Kidney epithelial cell (primary cell): ENCODE data around the gene AMPD2. TPM values are rescaled to one million over a fixed set of nuclear protein-coding genes. Genes with fewer than 3 reads are reported as not detected.

Experiments
- DNase-seq: peaks from one replicate; pipeline ENCODE4 v3.0.0-alpha.2; 2010; ENCODE audit warnings: low read depth
- H3K27me3 ChIP-seq: 2 replicates; pipeline ENCODE4 v1.6.0; 2011; ENCODE audit warnings: low read length; ENCODE audit not compliant: control insufficient read depth, insufficient read depth
- H3K36me3 ChIP-seq: 2 replicates; pipeline ENCODE4 v1.5.1; 2011; ENCODE audit warnings: low read length; ENCODE audit not compliant: control insufficient read depth, insufficient read depth
- H3K4me3 ChIP-seq: 2 replicates; pipeline ENCODE4 v1.5.1; 2011; ENCODE audit warnings: low read depth, mild to moderate bottlenecking, control low read depth, low read length
- CTCF ChIP-seq: IDR thresholded peaks from 2 replicates; pipeline ENCODE4 v1.5.1; 2011; ENCODE audit warnings: mild to moderate bottlenecking, moderate library complexity, low read length, control low read depth, inconsistent platforms; ENCODE audit not compliant: insufficient read depth, poor library complexity, severe bottlenecking
- total RNA-seq: library from RNA; depleted of rRNA; stranded (reverse); fragments of >200 nt; gene quantifications from 2 replicates; pipeline ENCODE4 v1.2.3, GENCODE V29; 2015

Gene AMPD2
- total RNA-seq, 1 donor from 2014 or later, result 65.7 TPM

- Histone ChIP-seq H3K36me3 (peaks cover 15% of the 10 kb centered on the region), H3K27me3 (no peaks in the 10 kb centered on the region), H3K4me3 (no peak overlapping the region)
- no peak for DNase-seq
- TF ChIP-seq CTCF, result peak; percentile 8
Observed at GRCh38 chr1:109630081-109630897, 10.7 kb downstream of the AMPD2 start.

- Histone ChIP-seq H3K27me3 (no peaks in the 10 kb centered on the region), H3K36me3 (peaks cover 15% of the 10 kb centered on the region), H3K4me3 (no peak overlapping the region)
- no peak for TF ChIP-seq CTCF
- no peak for DNase-seq
Observed at GRCh38 chr1:109630898-109631512, 11.4 kb downstream of the AMPD2 start.

- Histone ChIP-seq H3K36me3 (peaks cover 15% of the 10 kb centered on the region), H3K4me3 (no peak overlapping the region), H3K27me3 (no peaks in the 10 kb centered on the region)
- TF ChIP-seq CTCF, result no peak
- DNase-seq, result no peak
Observed at GRCh38 chr1:109631513-109632505, 12.2 kb downstream of the AMPD2 start.

- TF ChIP-seq CTCF, result no peak
- no peak overlapping the region for H3K4me3 ChIP-seq
- H3K36me3 ChIP-seq, result peaks cover 11% of the 10 kb centered on the region
- no peaks in the 10 kb centered on the region for H3K27me3 ChIP-seq
- DNase-seq, result no peak
Observed at GRCh38 chr1:109632671-109633346, 13.2 kb downstream of the AMPD2 start.

GRCh38 chr1:109634292-109634691, 14.7 kb downstream of the AMPD2 start:
- H3K27me3 ChIP-seq, result no peaks in the 10 kb centered on the region
- no peak for TF ChIP-seq CTCF
- no peak overlapping the region for H3K4me3 ChIP-seq
- no peak for DNase-seq
- peaks cover 6% of the 10 kb centered on the region for H3K36me3 ChIP-seq
